Activated effector memory CD4-positive, alpha-beta T cell treated with Interleukin-2 at 50 U/mL for 16 hours (primary cell): ENCODE results near the gene PFKFB3.
"Not testable (repeated sequence)": the region's sequence is repeated elsewhere in the genome, so short reads cannot be mapped to it uniquely, and the experiment has no call there.

Experiments used
- DNase-seq: peaks from one replicate; pipeline ENCODE4 v3.0.0-alpha.2; 2020

Gene PFKFB3

GRCh38 chr10:6202684-6203330, at the start of gene PFKFB3:
PFKFB3 (plus strand) TSS chr10:6202932; CDS start chr10:6203261, 329 bp downstream.
- peak; percentile 84 for DNase-seq

GRCh38 chr10:6153845-6154244, 48.9 kb upstream of the PFKFB3 start:
- no peak for DNase-seq

- no peak for DNase-seq
These were observed 48.2 kb upstream of the PFKFB3 start for GRCh38 chr10:6154566-6154965.

- DNase-seq, result no peak
These were observed 44.5 kb upstream of the PFKFB3 start for GRCh38 chr10:6158276-6158675.

- DNase-seq, result no peak
These were observed 40.8 kb upstream of the PFKFB3 start for GRCh38 chr10:6161921-6162320.

GRCh38 chr10:6162589-6163356, 40.0 kb upstream of the PFKFB3 start:
- DNase-seq, result no peak

- DNase-seq, result peak; percentile 90
These were observed 39.1 kb upstream of the PFKFB3 start for GRCh38 chr10:6163364-6164270.

GRCh38 chr10:6164271-6165095, 38.2 kb upstream of the PFKFB3 start:
- DNase-seq, result no peak

GRCh38 chr10:6165221-6165725, 37.5 kb upstream of the PFKFB3 start:
- DNase-seq, result no peak

GRCh38 chr10:6165933-6166332, 36.8 kb upstream of the PFKFB3 start:
- not testable (repeated sequence) for DNase-seq

- DNase-seq, result no peak
These were observed 35.3 kb upstream of the PFKFB3 start for GRCh38 chr10:6167456-6167855.

- DNase-seq, result no peak
These were observed 34.6 kb upstream of the PFKFB3 start for GRCh38 chr10:6168084-6168483.

- no peak for DNase-seq
These were observed 32.1 kb upstream of the PFKFB3 start for GRCh38 chr10:6170638-6171037.

- no peak for DNase-seq
These were observed 30.6 kb upstream of the PFKFB3 start for GRCh38 chr10:6171881-6172695.

GRCh38 chr10:6173203-6173602, 29.5 kb upstream of the PFKFB3 start:
- peak; percentile 60 for DNase-seq

- no peak for DNase-seq
These were observed 28.4 kb upstream of the PFKFB3 start for GRCh38 chr10:6174201-6174874.

GRCh38 chr10:6175329-6176055, 27.2 kb upstream of the PFKFB3 start:
- no peak for DNase-seq

- DNase-seq, result no peak
These were observed 26.0 kb upstream of the PFKFB3 start for GRCh38 chr10:6176691-6177231.

- no peak for DNase-seq
These were observed 24.9 kb upstream of the PFKFB3 start for GRCh38 chr10:6177880-6178281.

- no peak for DNase-seq
These were observed 24.2 kb upstream of the PFKFB3 start for GRCh38 chr10:6178581-6178980.
